HG03571 (cell line): ENCODE data around the gene RASA4B.
"Not testable (repeated sequence)": the region's sequence is repeated elsewhere in the genome, so short reads cannot be mapped to it uniquely, and the experiment has no call there.

Source experiments
- ATAC-seq: cut with Tn5 transposase; IDR thresholded peaks from one replicate; pipeline ENCODE4 v1.9.1; 2021; ENCODE audit not compliant: unreplicated experiment

The RASA4B gene

GRCh38 chr7:102455596-102455995, 62.0 kb downstream of the RASA4B start:
- ATAC-seq: no peak

GRCh38 chr7:102454932-102455331, 62.6 kb downstream of the RASA4B start:
- not testable (repeated sequence) for ATAC-seq

- no peak for ATAC-seq
Measured at GRCh38 chr7:102454468-102454867, 63.1 kb downstream of the RASA4B start.

GRCh38 chr7:102453319-102453718, 64.3 kb downstream of the RASA4B start:
- ATAC-seq: no peak

GRCh38 chr7:102452451-102452850, 65.1 kb downstream of the RASA4B start:
- no peak for ATAC-seq

GRCh38 chr7:102451371-102452054, 66.1 kb downstream of the RASA4B start:
- ATAC-seq: no peak

GRCh38 chr7:102450242-102450641, 67.3 kb downstream of the RASA4B start:
- ATAC-seq: no peak

- ATAC-seq: no peak
Measured at GRCh38 chr7:102449136-102449535, 68.4 kb downstream of the RASA4B start.

- no peak for ATAC-seq
Measured at GRCh38 chr7:102447311-102447710, 70.3 kb downstream of the RASA4B start.

- no peak for ATAC-seq
Measured at GRCh38 chr7:102446387-102447156, 71.0 kb downstream of the RASA4B start.

GRCh38 chr7:102445674-102446071, 71.9 kb downstream of the RASA4B start:
- no peak for ATAC-seq

- peak; percentile 46 for ATAC-seq
Measured at GRCh38 chr7:102444961-102445673, 72.5 kb downstream of the RASA4B start.

- ATAC-seq: no peak
Measured at GRCh38 chr7:102439963-102440795, 77.4 kb downstream of the RASA4B start.

- no peak for ATAC-seq
Measured at GRCh38 chr7:102436118-102436517, 81.5 kb downstream of the RASA4B start.

GRCh38 chr7:102434039-102434486, 83.5 kb downstream of the RASA4B start:
- ATAC-seq: no peak

GRCh38 chr7:102433219-102434038, 84.1 kb downstream of the RASA4B start, which contains the start of gene ORAI2:
ORAI2 (plus strand) TSS chr7:102433575; CDS start chr7:102438957, 5,382 bp downstream.
- peak; percentile 48 for ATAC-seq
